Astrocyte of the spinal cord (primary cell): ENCODE results near the gene GEMIN4.
A peak's percentile ranks its signal among the peaks of the same experiment; 100 is the strongest.
"Not testable (repeated sequence)": the region's sequence is repeated elsewhere in the genome, so short reads cannot be mapped to it uniquely, and the experiment has no call there.

Experiments used
- DNase-seq: peaks from one replicate; pipeline ENCODE4 v3.0.0; 2011; ENCODE audit warnings: low read depth, low spot score
- H3K4me3 ChIP-seq: 2 replicates; pipeline ENCODE4 v1.5.1; 2011; ENCODE audit warnings: low read depth, mild to moderate bottlenecking, low read length, moderate library complexity
- CTCF ChIP-seq: IDR thresholded peaks from 2 replicates; pipeline ENCODE4 v1.5.1; 2012; ENCODE audit warnings: low read depth, mild to moderate bottlenecking, low read length, inconsistent platforms
- in situ Hi-C: cut with HindIII; loops from 2 replicates; pipeline ENCODE4 v1.10.0; 2017; ENCODE audit warnings: low sequenced_read_pairs

The GEMIN4 gene

GRCh38 chr17:789160-789840 lies 37.2 kb upstream of the GEMIN4 start:
- no peak for TF ChIP-seq CTCF
- DNase-seq: no peak
- in situ Hi-C loops: no loop called here
- H3K4me3 ChIP-seq: no peak overlapping the region

- in situ Hi-C loops: no loop called here
- H3K4me3 ChIP-seq: no peak overlapping the region
- no peak for DNase-seq
- no peak for TF ChIP-seq CTCF
These were observed 36.5 kb upstream of the GEMIN4 start for GRCh38 chr17:788551-788950.

- TF ChIP-seq CTCF: no peak
- H3K4me3 ChIP-seq: no peak overlapping the region
- no peak for DNase-seq
- in situ Hi-C loops: no loop called here
These were observed 35.7 kb upstream of the GEMIN4 start for GRCh38 chr17:787641-788221.

GRCh38 chr17:785901-786300 lies 33.8 kb upstream of the GEMIN4 start:
- DNase-seq, H3K4me3 ChIP-seq, in situ Hi-C loops: not testable (repeated sequence)

GRCh38 chr17:784143-784542 lies 32.1 kb upstream of the GEMIN4 start:
- in situ Hi-C loops: no loop called here
- no peak overlapping the region for H3K4me3 ChIP-seq
- no peak for DNase-seq
- no peak for TF ChIP-seq CTCF

- DNase-seq: peak; percentile 86
- in situ Hi-C loops: no loop called here
- H3K4me3 ChIP-seq: peak within 1 kb of the TSS; percentile 99
- TF ChIP-seq CTCF: no peak
These were observed 30.0 kb upstream of the GEMIN4 start, which contains the start of the genes GLOD4 and MRM3 for GRCh38 chr17:781805-782731. Gene GLOD4, minus strand, starts transcription at chr17:782280. Its CDS starts 25 bp downstream, at chr17:782255. Gene MRM3, plus strand, starts transcription at chr17:782353. Its CDS starts 26 bp downstream, at chr17:782379.

- H3K4me3 ChIP-seq: no peak overlapping the region
- in situ Hi-C loops: no loop called here
- no peak for DNase-seq
- TF ChIP-seq CTCF: no peak
These were observed 26.0 kb upstream of the GEMIN4 start for GRCh38 chr17:778096-778495.
